ENCODE results near the gene HNRNPL. TPM values are rescaled to one million over a fixed set of nuclear protein-coding genes. Genes with fewer than 3 reads are reported as not detected.
"Not testable (repeated sequence)": the region's sequence is repeated elsewhere in the genome, so short reads cannot be mapped to it uniquely, and the experiment has no call there.

Gene HNRNPL
- total and polyA plus RNA-seq, 4 experiments from 2014 or later: 15.2 to 351 (median 202) TPM

GRCh38 chr19:38800577-38801347, 49.0 kb downstream of the HNRNPL start:
- no peak overlapping the region for H3K4me3 Mint-ChIP-seq
- Histone ChIP-seq H3K4me1 (ENCODE audit: insufficient read depth, low read length) (peaks cover 6% of the 10 kb centered on the region), H3K4me3 (ENCODE audit: low read length in 2 of 2) (no peak overlapping the region), H3K27me3 (ENCODE audit: insufficient read depth, low read length) (no peaks in the 10 kb centered on the region), H3K36me3 (ENCODE audit: insufficient read depth, low read length) (no peaks in the 10 kb centered on the region), H3K9me3 (ENCODE audit: control insufficient read depth in 1 of 2, low read length in 2 of 2) (no peaks in the 10 kb centered on the region), H3K27ac (ENCODE audit: low read depth, low read length) (no peak overlapping the region)
- H3K27ac Mint-ChIP-seq: no peak overlapping the region
- no peak for DNase-seq
- CTCF ChIA-PET (ENCODE audit: partially characterized antibody): interaction anchor here (0.6 to 0.8 kb wide), 2 partner anchors 85 to 87 kb away, joined by 3 read pairs; no protein-coding TSS in a partner anchor
- intact Hi-C loops (cut with micrococcal nuclease): no loop called here
- peaks cover 0 to 5% of the 10 kb centered on the region in 2 donors for H3K36me3 Mint-ChIP-seq
- peaks cover 0 to 2% (median 0%) of the 10 kb centered on the region in 8 donors for H3K9me3 Mint-ChIP-seq
- H3K27me3 Mint-ChIP-seq: no peaks in the 10 kb centered on the region
- POLR2A ChIA-PET (ENCODE audit: partially characterized antibody): no interaction called here
- H3K4me1 Mint-ChIP-seq: peaks cover 3 to 8% (median 5%) of the 10 kb centered on the region in 4 donors

GRCh38 chr19:38799104-38799503, 50.7 kb downstream of the HNRNPL start:
- H3K4me3 ChIP-seq (ENCODE audit: low read length in 2 of 2): no peak overlapping the region
- peaks cover 0 to 2% (median 0%) of the 10 kb centered on the region in 8 donors for H3K9me3 Mint-ChIP-seq
- intact Hi-C loops (cut with micrococcal nuclease): no loop called here
- no peaks in the 10 kb centered on the region for H3K4me1 ChIP-seq (ENCODE audit: insufficient read depth, low read length)
- DNase-seq: no peak
- H3K36me3 ChIP-seq (ENCODE audit: insufficient read depth, low read length): no peaks in the 10 kb centered on the region
- ChIA-PET CTCF (ENCODE audit: partially characterized antibody) (interaction anchor here (0.9 kb wide), 1 partner anchor 30 kb away, joined by 3 read pairs; no protein-coding TSS in a partner anchor), POLR2A (ENCODE audit: partially characterized antibody) (no interaction called here)
- no peak overlapping the region for H3K27ac Mint-ChIP-seq
- no peaks in the 10 kb centered on the region for H3K36me3 Mint-ChIP-seq
- H3K4me3 Mint-ChIP-seq: no peak overlapping the region
- peaks cover 0 to 1% (median 0%) of the 10 kb centered on the region in 4 donors for H3K4me1 Mint-ChIP-seq
- no peaks in the 10 kb centered on the region for H3K9me3 ChIP-seq (ENCODE audit: control insufficient read depth in 1 of 2, low read length in 2 of 2)
- no peaks in the 10 kb centered on the region for H3K27me3 Mint-ChIP-seq
- no peaks in the 10 kb centered on the region for H3K27me3 ChIP-seq (ENCODE audit: insufficient read depth, low read length)
- no peak overlapping the region for H3K27ac ChIP-seq (ENCODE audit: low read depth, low read length)

- H3K9me3 Mint-ChIP-seq; H3K36me3 Mint-ChIP-seq; H3K4me3 ChIP-seq (ENCODE audit: low read length in 2 of 2); H3K27ac ChIP-seq (ENCODE audit: low read depth, low read length); H3K9me3 ChIP-seq (ENCODE audit: control insufficient read depth in 1 of 2, low read length in 2 of 2); H3K27me3 ChIP-seq (ENCODE audit: insufficient read depth, low read length); H3K4me3 Mint-ChIP-seq; DNase-seq; intact Hi-C loops (cut with micrococcal nuclease); H3K27me3 Mint-ChIP-seq; H3K4me1 Mint-ChIP-seq; H3K36me3 ChIP-seq (ENCODE audit: insufficient read depth, low read length); H3K27ac Mint-ChIP-seq; H3K4me1 ChIP-seq (ENCODE audit: insufficient read depth, low read length); POLR2A ChIA-PET (ENCODE audit: partially characterized antibody); CTCF ChIA-PET (ENCODE audit: partially characterized antibody): not testable (repeated sequence)
Measured at GRCh38 chr19:38797781-38798180, 52.0 kb downstream of the HNRNPL start.

GRCh38 chr19:38796154-38796553, 53.6 kb downstream of the HNRNPL start:
- Histone ChIP-seq H3K4me3 (ENCODE audit: low read length in 2 of 2) (no peak overlapping the region), H3K4me1 (ENCODE audit: insufficient read depth, low read length) (no peaks in the 10 kb centered on the region), H3K27ac (ENCODE audit: low read depth, low read length) (no peak overlapping the region), H3K27me3 (ENCODE audit: insufficient read depth, low read length) (no peaks in the 10 kb centered on the region), H3K9me3 (ENCODE audit: control insufficient read depth in 1 of 2, low read length in 2 of 2) (no peaks in the 10 kb centered on the region), H3K36me3 (ENCODE audit: insufficient read depth, low read length) (no peaks in the 10 kb centered on the region)
- no peak for DNase-seq
- H3K9me3 Mint-ChIP-seq: peaks cover 0 to 2% (median 0%) of the 10 kb centered on the region in 8 donors
- H3K27me3 Mint-ChIP-seq: no peaks in the 10 kb centered on the region
- ChIA-PET CTCF (ENCODE audit: partially characterized antibody) (no interaction called here), POLR2A (ENCODE audit: partially characterized antibody) (no interaction called here)
- no peak overlapping the region for H3K4me3 Mint-ChIP-seq
- peaks cover 0 to 5% (median 4%) of the 10 kb centered on the region in 4 donors for H3K4me1 Mint-ChIP-seq
- no peak overlapping the region for H3K27ac Mint-ChIP-seq
- H3K36me3 Mint-ChIP-seq: no peaks in the 10 kb centered on the region
- intact Hi-C loops (cut with micrococcal nuclease): no loop called here

GRCh38 chr19:38795549-38795948, 54.2 kb downstream of the HNRNPL start:
- no peak overlapping the region for H3K27ac Mint-ChIP-seq
- DNase-seq: no peak
- ChIA-PET CTCF (ENCODE audit: partially characterized antibody) (interaction anchor here (1.0 kb wide), 1 partner anchor 56 kb away, joined by 3 read pairs; no protein-coding TSS in a partner anchor), POLR2A (ENCODE audit: partially characterized antibody) (no interaction called here)
- Histone ChIP-seq H3K9me3 (ENCODE audit: control insufficient read depth in 1 of 2, low read length in 2 of 2) (no peaks in the 10 kb centered on the region), H3K27ac (ENCODE audit: low read depth, low read length) (no peak overlapping the region), H3K4me3 (ENCODE audit: low read length in 2 of 2) (no peak overlapping the region), H3K4me1 (ENCODE audit: insufficient read depth, low read length) (no peaks in the 10 kb centered on the region), H3K27me3 (ENCODE audit: insufficient read depth, low read length) (no peaks in the 10 kb centered on the region), H3K36me3 (ENCODE audit: insufficient read depth, low read length) (no peaks in the 10 kb centered on the region)
- peaks cover 0 to 2% (median 0%) of the 10 kb centered on the region in 8 donors for H3K9me3 Mint-ChIP-seq
- H3K4me1 Mint-ChIP-seq: peaks cover 0 to 5% (median 4%) of the 10 kb centered on the region in 4 donors
- no peaks in the 10 kb centered on the region for H3K27me3 Mint-ChIP-seq
- intact Hi-C loops (cut with micrococcal nuclease): no loop called here
- H3K36me3 Mint-ChIP-seq: no peaks in the 10 kb centered on the region
- no peak overlapping the region for H3K4me3 Mint-ChIP-seq

DNA sequence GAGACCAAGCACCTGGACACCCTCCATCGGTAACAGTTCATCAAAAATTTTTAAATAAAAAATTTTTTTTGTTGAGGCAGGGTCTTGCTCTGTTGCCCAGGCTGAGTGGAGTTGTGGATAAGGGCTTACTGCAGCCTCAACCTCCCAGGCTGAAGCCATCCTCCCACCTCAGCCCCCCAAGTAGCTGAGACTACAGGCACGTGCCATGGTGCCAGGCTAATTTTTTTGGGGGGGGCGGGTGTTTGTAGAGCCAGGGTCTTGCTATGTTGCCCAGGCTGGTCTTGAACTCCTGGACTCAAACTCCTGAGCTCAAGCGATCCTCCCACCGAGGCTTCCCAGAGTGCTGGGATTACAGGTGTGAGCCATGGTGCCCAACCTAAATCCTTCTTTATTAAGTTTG, 56.1 kb downstream of the HNRNPL start:
- H3K27ac Mint-ChIP-seq: peak overlapping the region in 2 of 7 donors; percentile 64 to 70

GRCh38 chr19:38793177-38793576, 56.6 kb downstream of the HNRNPL start:
- Mint-ChIP-seq H3K4me3 (peak overlapping the region; percentile 30 to 78 (median 74)), H3K27ac (peak overlapping the region in 3 of 7 donors; percentile 64 to 84 (median 68)), H3K36me3 (no peaks in the 10 kb centered on the region), H3K9me3 (no peaks in the 10 kb centered on the region), H3K4me1 (peaks cover 0 to 5% (median 5%) of the 10 kb centered on the region in 4 donors), H3K27me3 (no peaks in the 10 kb centered on the region)
- Histone ChIP-seq H3K36me3 (ENCODE audit: insufficient read depth, low read length) (no peaks in the 10 kb centered on the region), H3K9me3 (ENCODE audit: control insufficient read depth in 1 of 2, low read length in 2 of 2) (no peaks in the 10 kb centered on the region), H3K27ac (ENCODE audit: low read depth, low read length) (no peak overlapping the region), H3K4me3 (ENCODE audit: low read length in 2 of 2) (no peak overlapping the region), H3K27me3 (ENCODE audit: insufficient read depth, low read length) (no peaks in the 10 kb centered on the region), H3K4me1 (ENCODE audit: insufficient read depth, low read length) (no peaks in the 10 kb centered on the region)
- intact Hi-C loops (cut with micrococcal nuclease): no loop called here
- POLR2A ChIA-PET (ENCODE audit: partially characterized antibody): interaction anchor here (0.6 to 1.8 kb wide), 6 partner anchors 19 to 85 kb away, joined by 3 to 5 read pairs (median 4); partner anchors contain the start of genes ECH1 and RINL
- CTCF ChIA-PET (ENCODE audit: partially characterized antibody): interaction anchor here (1.0 kb wide), 2 partner anchors 24 to 76 kb away, joined by 3 to 5 read pairs; no protein-coding TSS in a partner anchor
- no peak for DNase-seq

More for the DNA sequence above, 56.1 kb downstream of the HNRNPL start:
- ChIA-PET POLR2A (ENCODE audit: partially characterized antibody) (interaction anchor here (1.1 to 1.8 kb wide), 3 partner anchors 38 to 85 kb away, joined by 3 to 5 read pairs (median 4); partner anchors contain the start of genes ECH1 and RINL), CTCF (ENCODE audit: partially characterized antibody) (no interaction called here)
- no peaks in the 10 kb centered on the region for H3K27me3 ChIP-seq (ENCODE audit: insufficient read depth, low read length)
- Mint-ChIP-seq H3K36me3 (no peaks in the 10 kb centered on the region), H3K4me1 (peaks cover 0 to 5% (median 4%) of the 10 kb centered on the region in 4 donors), H3K4me3 (peak overlapping the region in 3 of 8 donors; percentile 31 to 78 (median 78)), H3K27me3 (no peaks in the 10 kb centered on the region), H3K9me3 (no peaks in the 10 kb centered on the region)
- no peak overlapping the region for H3K4me3 ChIP-seq (ENCODE audit: low read length in 2 of 2)
- no peaks in the 10 kb centered on the region for H3K9me3 ChIP-seq (ENCODE audit: control insufficient read depth in 1 of 2, low read length in 2 of 2)
- no peak for DNase-seq
- no peaks in the 10 kb centered on the region for H3K4me1 ChIP-seq (ENCODE audit: insufficient read depth, low read length)
- no peak overlapping the region for H3K27ac ChIP-seq (ENCODE audit: low read depth, low read length)
- intact Hi-C loops (cut with micrococcal nuclease): no loop called here
- no peaks in the 10 kb centered on the region for H3K36me3 ChIP-seq (ENCODE audit: insufficient read depth, low read length)

All from CD4-positive, alpha-beta memory T cell (primary cell).